GM12864 (cell line): ENCODE data around the gene BANF2.

Experiments used
- DNase-seq: peaks from one replicate; pipeline ENCODE4 v3.0.0-alpha.2; 2011; ENCODE audit warnings: low read depth
- H3K4me3 ChIP-seq: 2 replicates; pipeline ENCODE4 v1.5.1; 2011; ENCODE audit warnings: mild to moderate bottlenecking, low read depth, low read length, control low read depth
- CTCF ChIP-seq: IDR thresholded peaks from 2 replicates; pipeline ENCODE4 v1.5.1; 2011; ENCODE audit warnings: low read depth, mild to moderate bottlenecking, moderate library complexity, low read length, control low read depth, inconsistent platforms; ENCODE audit errors: missing control alignments

BANF2 gene

GRCh38 chr20:17664025-17664633 lies 35.6 kb upstream of the BANF2 start:
- no peak for TF ChIP-seq CTCF
- no peak for DNase-seq
- no peak overlapping the region for H3K4me3 ChIP-seq

DNA sequence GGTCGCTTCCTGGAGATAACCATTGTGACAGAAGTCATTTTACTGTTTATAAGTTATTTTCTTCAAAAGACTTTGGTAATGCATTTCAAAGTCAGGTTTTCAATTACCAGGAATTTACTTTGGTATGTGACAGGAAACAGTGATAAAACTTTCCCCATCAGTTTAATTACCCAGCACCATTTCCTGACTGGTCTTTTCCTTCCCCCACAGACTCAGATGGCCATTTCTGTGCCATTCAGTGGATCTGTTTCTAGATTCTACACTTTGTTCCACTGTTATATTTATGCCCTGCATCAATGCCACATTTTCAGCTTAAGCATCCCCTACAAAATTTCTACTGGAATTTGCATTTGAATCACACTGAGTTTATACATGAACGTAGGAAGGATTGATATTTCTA lies 34.0 kb upstream of the BANF2 start:
- DNase-seq: no peak
- no peak overlapping the region for H3K4me3 ChIP-seq

GRCh38 chr20:17666481-17666880 lies 33.3 kb upstream of the BANF2 start:
- H3K4me3 ChIP-seq: no peak overlapping the region
- DNase-seq: no peak
- TF ChIP-seq CTCF: no peak

More for the DNA sequence above, 34.0 kb upstream of the BANF2 start:
- no peak for TF ChIP-seq CTCF

- no peak for TF ChIP-seq CTCF
- H3K4me3 ChIP-seq: no peak overlapping the region
- no peak for DNase-seq
These were observed 32.3 kb upstream of the BANF2 start for GRCh38 chr20:17667445-17667844.

DNA sequence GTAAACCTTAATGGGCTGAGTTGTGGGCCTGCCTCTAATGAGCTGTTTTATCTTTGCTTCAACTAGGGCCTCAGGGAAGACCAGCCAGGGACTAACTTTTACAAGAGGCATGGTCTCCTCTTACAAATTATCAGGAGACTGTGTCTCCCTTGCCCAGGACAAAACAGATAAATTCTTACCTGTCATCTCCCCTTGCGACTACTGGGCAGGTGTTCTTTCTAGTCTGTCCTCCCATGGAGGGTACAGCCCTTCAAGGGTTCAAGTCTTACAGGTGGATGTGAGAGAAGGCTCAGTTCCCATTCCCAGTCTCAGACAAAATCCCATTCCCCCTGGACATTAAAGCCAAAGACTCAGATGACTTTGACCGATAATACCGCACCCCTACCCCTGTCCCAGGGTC lies 31.3 kb upstream of the BANF2 start:
- no peak for TF ChIP-seq CTCF
- no peak overlapping the region for H3K4me3 ChIP-seq
- DNase-seq: no peak

GRCh38 chr20:17669306-17669931 lies 30.3 kb upstream of the BANF2 start:
- TF ChIP-seq CTCF: no peak
- no peak for DNase-seq
- no peak overlapping the region for H3K4me3 ChIP-seq

GRCh38 chr20:17671011-17671410 lies 28.8 kb upstream of the BANF2 start:
- no peak for TF ChIP-seq CTCF
- no peak overlapping the region for H3K4me3 ChIP-seq
- DNase-seq: no peak
